ENCODE results near the gene CNNM4. TPM values are rescaled to one million over a fixed set of nuclear protein-coding genes. Genes with fewer than 3 reads are reported as not detected.

The CNNM4 gene
- total RNA-seq, 1 experiment from 2014 or later: 12.5 TPM

DNA sequence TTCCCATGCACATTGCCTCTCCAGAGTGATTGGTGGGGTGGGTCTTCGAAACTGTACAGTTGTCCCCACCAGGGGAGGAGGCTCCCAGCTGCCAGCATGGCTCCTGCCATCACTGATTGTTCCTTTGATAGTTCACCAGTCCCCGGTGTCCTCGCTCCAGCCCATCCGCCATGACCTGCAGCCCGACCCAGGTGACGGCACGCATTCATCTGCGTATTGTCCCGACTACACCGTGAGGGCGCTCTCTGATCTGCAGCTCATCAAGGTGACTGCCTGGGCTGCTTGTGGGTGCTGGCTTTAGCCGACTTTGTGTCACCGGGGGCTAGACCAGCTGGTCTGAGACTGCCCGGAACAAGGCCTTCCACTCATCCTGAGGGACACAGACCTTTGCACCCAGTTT lies 67.7 kb downstream of the CNNM4 start:
- POLR2A ChIA-PET (ENCODE audit: unreplicated experiment): interaction anchor here (0.6 kb wide), 1 partner anchor 49 kb away, joined by 5 read pairs; no protein-coding TSS in a partner anchor

GRCh38 chr2:96828874-96829273 lies 68.2 kb downstream of the CNNM4 start:
- no peak overlapping the region for H3K4me2 ChIP-seq (ENCODE audit: low read length)
- H3K4me3 ChIP-seq (ENCODE audit: low read length): no peak overlapping the region
- DNase-seq (no peak), ATAC-seq (no peak)
- peaks cover 20% of the 10 kb centered on the region for H3K4me1 ChIP-seq (ENCODE audit: insufficient read depth, low read length)
- no peak overlapping the region for H3K27ac ChIP-seq (ENCODE audit: low read length)
- H3K79me2 ChIP-seq (ENCODE audit: low read length): peaks cover 15% of the 10 kb centered on the region; the same call in 1 of the 2 replicates
- POLR2A ChIA-PET (ENCODE audit: unreplicated experiment): interaction anchor here (0.6 kb wide), 1 partner anchor 48 kb away, joined by 5 read pairs; no protein-coding TSS in a partner anchor
- no peak overlapping the region for H2AFZ ChIP-seq (ENCODE audit: low read length)
- no peak overlapping the region for H3K9ac ChIP-seq (ENCODE audit: low read length)
- H3K27me3 ChIP-seq (ENCODE audit: low read length): no peaks in the 10 kb centered on the region
- intact Hi-C loops (cut with micrococcal nuclease): no loop called here
- no TSS peak for BruUV-seq (replicated peaks)
- H3K9me3 ChIP-seq (ENCODE audit: low read length): no peaks in the 10 kb centered on the region
- no peaks in the 10 kb centered on the region for H3K9me2 ChIP-seq (replicated peaks; ENCODE audit: low read length)
- peaks cover 6% of the 10 kb centered on the region; the same call in 1 of the 2 replicates for H4K20me1 ChIP-seq (ENCODE audit: low read length)
- TF ChIP-seq EZH2phosphoT487 (IDR thresholded peaks at IDR 0.05; ENCODE audit: borderline replicate concordance, low read length) (no peak), EZH2 (IDR thresholded peaks at IDR 0.05; ENCODE audit: low read length, unreplicated experiment) (no peak)
- TF ChIP-seq, protein P1, sequence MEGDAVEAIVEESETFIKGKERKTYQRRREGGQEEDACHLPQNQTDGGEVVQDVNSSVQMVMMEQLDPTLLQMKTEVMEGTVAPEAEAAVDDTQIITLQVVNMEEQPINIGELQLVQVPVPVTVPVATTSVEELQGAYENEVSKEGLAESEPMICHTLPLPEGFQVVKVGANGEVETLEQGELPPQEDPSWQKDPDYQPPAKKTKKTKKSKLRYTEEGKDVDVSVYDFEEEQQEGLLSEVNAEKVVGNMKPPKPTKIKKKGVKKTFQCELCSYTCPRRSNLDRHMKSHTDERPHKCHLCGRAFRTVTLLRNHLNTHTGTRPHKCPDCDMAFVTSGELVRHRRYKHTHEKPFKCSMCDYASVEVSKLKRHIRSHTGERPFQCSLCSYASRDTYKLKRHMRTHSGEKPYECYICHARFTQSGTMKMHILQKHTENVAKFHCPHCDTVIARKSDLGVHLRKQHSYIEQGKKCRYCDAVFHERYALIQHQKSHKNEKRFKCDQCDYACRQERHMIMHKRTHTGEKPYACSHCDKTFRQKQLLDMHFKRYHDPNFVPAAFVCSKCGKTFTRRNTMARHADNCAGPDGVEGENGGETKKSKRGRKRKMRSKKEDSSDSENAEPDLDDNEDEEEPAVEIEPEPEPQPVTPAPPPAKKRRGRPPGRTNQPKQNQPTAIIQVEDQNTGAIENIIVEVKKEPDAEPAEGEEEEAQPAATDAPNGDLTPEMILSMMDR (conservative IDR thresholded peaks at IDR 0.05; ENCODE audit: low read depth, low read length): no peak
- CTCF ChIA-PET: no interaction called here
- H3K36me3 ChIP-seq (ENCODE audit: low read depth, low read length): peaks cover 12% of the 10 kb centered on the region
- H3F3A ChIP-seq (ENCODE audit: low read length, unreplicated experiment): peaks cover 5% of the 10 kb centered on the region

More for the DNA sequence above, 67.7 kb downstream of the CNNM4 start:
- CTCF ChIA-PET: no interaction called here
- peaks cover 12% of the 10 kb centered on the region for H3K36me3 ChIP-seq (ENCODE audit: low read depth, low read length)
- no peak overlapping the region for H3K9ac ChIP-seq (ENCODE audit: low read length)
- H3K79me2 ChIP-seq (ENCODE audit: low read length): peaks cover 19% of the 10 kb centered on the region; the same call in 1 of the 2 replicates
- H3K9me2 ChIP-seq (replicated peaks; ENCODE audit: low read length): no peaks in the 10 kb centered on the region
- no peaks in the 10 kb centered on the region for H3K27me3 ChIP-seq (ENCODE audit: low read length)
- H3K9me3 ChIP-seq (ENCODE audit: low read length): no peaks in the 10 kb centered on the region
- no peak overlapping the region for H3K4me2 ChIP-seq (ENCODE audit: low read length)
- TF ChIP-seq, protein P1 (conservative IDR thresholded peaks at IDR 0.05; ENCODE audit: low read depth, low read length): no peak
- TF ChIP-seq EZH2 (IDR thresholded peaks at IDR 0.05; ENCODE audit: low read length, unreplicated experiment) (no peak), EZH2phosphoT487 (IDR thresholded peaks at IDR 0.05; ENCODE audit: borderline replicate concordance, low read length) (no peak)
- no TSS peak for BruUV-seq (replicated peaks)
- ATAC-seq (no peak), DNase-seq (no peak)
- peaks cover 24% of the 10 kb centered on the region for H3K4me1 ChIP-seq (ENCODE audit: insufficient read depth, low read length)
- H4K20me1 ChIP-seq (ENCODE audit: low read length): peaks cover 9% of the 10 kb centered on the region; the same call in 1 of the 2 replicates
- H3K27ac ChIP-seq (ENCODE audit: low read length): no peak overlapping the region
- H2AFZ ChIP-seq (ENCODE audit: low read length): no peak overlapping the region
- peaks cover 5% of the 10 kb centered on the region for H3F3A ChIP-seq (ENCODE audit: low read length, unreplicated experiment)
- no peak overlapping the region for H3K4me3 ChIP-seq (ENCODE audit: low read length)
- intact Hi-C loops (cut with micrococcal nuclease): no loop called here

DNA sequence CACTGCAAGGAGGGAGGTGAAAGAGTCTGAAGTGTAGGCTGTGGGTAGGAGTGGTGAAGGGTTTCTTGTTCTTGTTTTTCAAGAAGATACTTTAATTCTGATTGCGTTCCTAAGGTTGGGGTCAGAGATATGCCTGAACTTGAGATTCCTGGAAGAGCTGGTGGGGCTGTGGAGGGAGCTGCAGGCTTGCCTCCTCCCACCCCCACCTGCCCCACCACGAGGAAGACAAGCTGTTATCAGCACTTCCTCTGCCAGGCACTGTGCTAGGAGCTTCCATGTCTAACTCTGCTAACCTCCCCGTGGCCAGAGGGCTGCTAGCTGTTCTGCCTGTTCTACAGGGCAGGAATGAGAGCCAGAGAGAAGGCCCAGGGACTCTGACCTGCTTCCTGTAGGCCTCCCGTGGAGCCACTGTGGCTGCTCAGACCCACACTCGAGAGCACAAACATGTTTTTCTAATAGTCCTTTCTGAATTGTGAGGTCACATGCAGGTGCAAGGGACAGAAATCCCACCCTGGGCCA lies 69.4 kb downstream of the CNNM4 start:
- POLR2A ChIA-PET (ENCODE audit: unreplicated experiment): no interaction called here
- ATAC-seq (no peak), DNase-seq (no peak)
- Histone ChIP-seq H3K9me2 (replicated peaks; ENCODE audit: low read length) (no peaks in the 10 kb centered on the region), H3K9me3 (ENCODE audit: low read length) (no peaks in the 10 kb centered on the region), H4K20me1 (ENCODE audit: low read length) (no peaks in the 10 kb centered on the region), H3K4me3 (ENCODE audit: low read length) (no peak overlapping the region), H3K79me2 (ENCODE audit: low read length) (peaks cover 7% of the 10 kb centered on the region; the same call in 1 of the 2 replicates), H3K27me3 (ENCODE audit: low read length) (no peaks in the 10 kb centered on the region), H2AFZ (ENCODE audit: low read length) (no peak overlapping the region), H3K9ac (ENCODE audit: low read length) (no peak overlapping the region), H3K4me1 (ENCODE audit: insufficient read depth, low read length) (peaks cover 11% of the 10 kb centered on the region), H3K27ac (ENCODE audit: low read length) (no peak overlapping the region), H3K4me2 (ENCODE audit: low read length) (no peak overlapping the region), H3K36me3 (ENCODE audit: low read depth, low read length) (peaks cover 12% of the 10 kb centered on the region), H3F3A (ENCODE audit: low read length, unreplicated experiment) (peaks cover 5% of the 10 kb centered on the region)
- TF ChIP-seq EZH2phosphoT487 (IDR thresholded peaks at IDR 0.05; ENCODE audit: borderline replicate concordance, low read length) (no peak), EZH2 (IDR thresholded peaks at IDR 0.05; ENCODE audit: low read length, unreplicated experiment) (no peak)
- TF ChIP-seq, protein P1 (conservative IDR thresholded peaks at IDR 0.05; ENCODE audit: low read depth, low read length): no peak
- intact Hi-C loops (cut with micrococcal nuclease): no loop called here
- BruUV-seq (replicated peaks): no TSS peak
- CTCF ChIA-PET: no interaction called here
